T1000 (cell line): ENCODE measurements around the gene ZDHHC1.

Experiments used
- DNase-seq: peaks from one replicate; lab custom pipeline; 2025; ENCODE audit warnings: mixed read lengths; lab: John Stamatoyannopoulos, UW

Gene ZDHHC1

GRCh38 chr16:67415872-67416793 is at the start of gene ZDHHC1:
Gene ZDHHC1, minus strand, starts transcription at chr16:67416477. Its CDS starts 8,702 bp downstream, at chr16:67407775.
- peak; percentile 45 for DNase-seq

- no peak for DNase-seq
Observed at GRCh38 chr16:67464565-67464964, 48.3 kb upstream of the ZDHHC1 start.

- DNase-seq = no peak
Observed at GRCh38 chr16:67463691-67464090, 47.4 kb upstream of the ZDHHC1 start.

GRCh38 chr16:67463059-67463458 is 46.8 kb upstream of the ZDHHC1 start:
- DNase-seq = no peak

- DNase-seq = no peak
Observed at GRCh38 chr16:67462279-67462655, 46.0 kb upstream of the ZDHHC1 start.

- no peak for DNase-seq
Observed at GRCh38 chr16:67461600-67462278, 45.5 kb upstream of the ZDHHC1 start.

GRCh38 chr16:67460961-67461360 is 44.7 kb upstream of the ZDHHC1 start:
- DNase-seq = no peak

- DNase-seq = no peak
Observed at GRCh38 chr16:67460168-67460567, 43.9 kb upstream of the ZDHHC1 start.

GRCh38 chr16:67459861-67460150 is 43.5 kb upstream of the ZDHHC1 start:
- DNase-seq = no peak

GRCh38 chr16:67459066-67459860 is 43.0 kb upstream of the ZDHHC1 start:
- DNase-seq = no peak

GRCh38 chr16:67458121-67458641 is 41.9 kb upstream of the ZDHHC1 start:
- DNase-seq = no peak

- DNase-seq = no peak
Observed at GRCh38 chr16:67457611-67458010, 41.3 kb upstream of the ZDHHC1 start.

- DNase-seq = no peak
Observed at GRCh38 chr16:67456391-67457081, 40.3 kb upstream of the ZDHHC1 start.

- DNase-seq = no peak
Observed at GRCh38 chr16:67454852-67455251, 38.6 kb upstream of the ZDHHC1 start.

GRCh38 chr16:67454104-67454503 is 37.8 kb upstream of the ZDHHC1 start:
- no peak for DNase-seq

- no peak for DNase-seq
Observed at GRCh38 chr16:67451704-67452435, 35.6 kb upstream of the ZDHHC1 start.

GRCh38 chr16:67451061-67451703 is 34.9 kb upstream of the ZDHHC1 start:
- DNase-seq = no peak

- no peak for DNase-seq
Observed at GRCh38 chr16:67449739-67450138, 33.5 kb upstream of the ZDHHC1 start.

- no peak for DNase-seq
Observed at GRCh38 chr16:67449336-67449735, 33.1 kb upstream of the ZDHHC1 start.

- DNase-seq = no peak
Observed at GRCh38 chr16:67448580-67448979, 32.3 kb upstream of the ZDHHC1 start.
